ENCODE measurements around the gene NAV1. TPM values are rescaled to one million over a fixed set of nuclear protein-coding genes. Genes with fewer than 3 reads are reported as not detected.

The NAV1 gene
- total and polyA plus RNA-seq, 12 donors: 3.0 to 21.9 (median 12.8) TPM

DNA sequence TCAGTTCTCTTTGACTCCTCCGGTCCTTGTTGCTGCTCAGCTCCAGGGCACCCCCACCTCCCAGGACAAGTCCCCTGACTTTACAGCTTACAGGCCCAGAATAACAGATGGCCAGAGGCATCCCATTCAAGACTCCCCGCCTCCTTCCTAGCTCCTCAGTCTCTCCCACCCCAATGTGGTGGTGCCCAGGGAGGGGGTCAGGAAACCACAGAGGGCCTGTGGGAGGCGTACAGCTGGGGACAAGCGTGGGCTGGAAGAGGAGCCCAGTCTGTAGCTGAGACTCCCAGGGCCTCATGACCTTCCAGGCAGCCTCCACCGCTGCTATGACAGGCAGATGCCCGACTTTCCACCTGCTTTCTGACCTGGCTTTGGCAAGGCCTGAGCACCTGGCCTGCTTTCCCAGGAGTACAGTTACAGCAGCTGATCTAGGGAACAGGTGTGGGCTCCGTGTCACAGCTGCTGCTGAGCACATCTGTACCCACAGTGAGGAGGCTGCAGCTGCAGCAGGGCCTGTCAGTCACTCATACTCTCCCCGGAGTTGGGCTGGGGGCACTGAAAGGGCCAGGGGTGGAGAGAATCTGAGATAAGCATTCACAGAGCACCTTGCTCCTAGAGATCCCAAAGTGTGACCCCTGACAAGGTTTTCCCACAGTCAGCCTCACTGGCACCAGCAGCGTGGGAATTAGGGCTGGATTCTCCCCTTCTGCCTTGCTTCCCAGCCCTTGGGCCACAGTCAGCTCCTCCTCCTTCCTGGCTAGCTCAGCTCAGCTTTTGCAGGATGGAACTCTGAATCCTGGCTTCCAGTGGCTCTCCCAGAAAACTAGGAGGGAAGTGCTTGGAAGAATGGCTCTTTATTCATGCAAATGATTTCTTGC, 7.1 kb upstream of the NAV1 start:
- intact Hi-C loops (cut with DNase I): no loop called here
- H3K27ac ChIP-seq: no peak overlapping the region

GRCh38 chr1:201533836-201534235, 5.1 kb upstream of the NAV1 start:
- H3K9me3 ChIP-seq (replicated peaks in 1 of 3): no peaks in the 10 kb centered on the region
- no peak overlapping the region for H3K4me3 ChIP-seq
- peaks cover 0 to 39% of the 10 kb centered on the region in 2 donors for H3K4me1 ChIP-seq (replicated peaks in 1 of 2)
- DNase-seq: peak in 1 of 7 donors; percentile 29
- H3K36me3 ChIP-seq (replicated peaks in 1 of 2): no peaks in the 10 kb centered on the region
- WGBS, 4 donors: 71 to 77% (median 75%) methylated on average over 4 of the region's 4 CpGs
- no peaks in the 10 kb centered on the region for H3K27me3 ChIP-seq
- intact Hi-C loops (cut with DNase I): no loop called here
- TF ChIP-seq POLR2A (IDR thresholded peaks at IDR 0.05) (no peak), CTCF (IDR thresholded peaks at IDR 0.05) (no peak)
- H3K27ac ChIP-seq: no peak overlapping the region

More for the DNA sequence above, 7.1 kb upstream of the NAV1 start:
- peak in 1 of 7 donors; percentile 50 for DNase-seq
- Histone ChIP-seq H3K4me3 (no peak overlapping the region), H3K27me3 (no peaks in the 10 kb centered on the region), H3K9me3 (replicated peaks in 1 of 3) (no peaks in the 10 kb centered on the region), H3K4me1 (replicated peaks in 1 of 2) (peaks cover 0 to 26% of the 10 kb centered on the region in 2 donors), H3K36me3 (replicated peaks in 1 of 2) (no peaks in the 10 kb centered on the region)
- 68 to 83% (median 77%) methylated on average over 5 to 9 of the region's 9 CpGs for WGBS, 4 donors
- TF ChIP-seq CTCF (IDR thresholded peaks at IDR 0.05): no peak
- no peak for TF ChIP-seq POLR2A (IDR thresholded peaks at IDR 0.05)

GRCh38 chr1:201535046-201535918, 3.6 kb upstream of the NAV1 start:
- TF ChIP-seq CTCF (IDR thresholded peaks at IDR 0.05): no peak
- TF ChIP-seq POLR2A (IDR thresholded peaks at IDR 0.05): no peak
- 27 to 34% (median 32%) methylated on average over 6 of the region's 6 CpGs for WGBS, 4 donors
- H3K4me1 ChIP-seq (replicated peaks in 1 of 2): peaks cover 0 to 40% of the 10 kb centered on the region in 2 donors
- H3K27me3 ChIP-seq: peaks cover 4% of the 10 kb centered on the region
- peak overlapping the region in 3 of 5 donors; percentile 9 to 85 (median 48) for H3K27ac ChIP-seq
- H3K9me3 ChIP-seq (replicated peaks in 1 of 3): no peaks in the 10 kb centered on the region
- peak in 2 of 7 donors; percentile 18 to 56 for DNase-seq
- intact Hi-C loops (cut with DNase I): no loop called here
- H3K36me3 ChIP-seq (replicated peaks in 1 of 2): no peaks in the 10 kb centered on the region
- no peak overlapping the region for H3K4me3 ChIP-seq

DNA sequence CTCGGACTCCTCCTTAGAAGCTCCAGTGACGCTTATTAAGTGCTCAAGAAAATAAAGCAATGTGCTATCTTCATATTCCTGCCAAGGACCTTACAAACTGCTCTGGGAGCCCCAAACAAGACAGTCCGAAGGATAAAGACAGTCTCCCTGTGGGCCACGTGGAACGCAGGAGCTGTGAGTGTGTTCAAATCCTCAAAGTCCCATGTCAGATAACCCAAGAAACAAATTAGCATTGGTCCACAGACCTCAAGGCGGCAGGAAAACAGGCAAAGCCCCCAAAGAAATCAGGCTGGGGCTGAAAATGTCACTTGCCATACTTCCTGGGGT, 3.0 kb upstream of the NAV1 start:
- no peak for DNase-seq
- H3K4me1 ChIP-seq (replicated peaks in 1 of 2): peaks cover 0 to 43% of the 10 kb centered on the region in 2 donors
- peaks cover 4% of the 10 kb centered on the region for H3K27me3 ChIP-seq
- no peak overlapping the region for H3K4me3 ChIP-seq
- intact Hi-C loops (cut with DNase I): no loop called here
- H3K9me3 ChIP-seq (replicated peaks in 1 of 3): no peaks in the 10 kb centered on the region
- H3K36me3 ChIP-seq (replicated peaks in 1 of 2): no peaks in the 10 kb centered on the region
- H3K27ac ChIP-seq: peak overlapping the region in 2 of 5 donors; percentile 48 to 85
- WGBS, 4 donors: 61 to 81% (median 72%) methylated on average over 5 to 6 of the region's 6 CpGs
- TF ChIP-seq POLR2A (IDR thresholded peaks at IDR 0.05): no peak
- no peak for TF ChIP-seq CTCF (IDR thresholded peaks at IDR 0.05)
